ENCODE data around the gene RPS15A.

RPS15A gene

DNA sequence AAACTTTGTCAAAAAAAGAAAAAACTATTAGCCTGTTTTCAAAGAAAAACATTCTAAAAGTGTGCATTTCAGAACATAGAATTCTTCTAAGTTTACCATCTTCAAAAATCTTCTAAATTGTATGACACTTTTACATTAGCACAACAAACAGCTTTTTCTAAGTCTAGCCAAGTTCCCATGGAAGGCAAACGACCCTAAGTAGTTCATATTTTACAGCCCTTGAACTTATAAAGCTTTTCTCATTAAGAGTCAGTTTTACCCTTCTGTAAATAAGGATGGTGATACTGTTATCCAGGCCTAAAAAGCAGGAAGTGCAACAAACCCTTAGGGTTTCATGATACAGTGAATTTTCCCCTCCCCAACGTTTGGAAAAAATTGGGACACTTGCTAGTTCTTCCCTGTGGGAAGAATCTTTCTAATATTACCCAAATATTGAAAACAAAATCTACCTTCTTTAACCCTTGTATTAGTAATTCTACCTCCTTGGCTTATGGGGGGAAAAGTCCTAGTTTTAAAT, 15.2 kb upstream of the RPS15A start:
- H3K9me3 ChIP-seq (ENCODE audit: control insufficient read depth, low read length), result no peaks in the 10 kb centered on the region
- peaks cover 2% of the 10 kb centered on the region for H3K4me1 ChIP-seq (ENCODE audit: control insufficient read depth, insufficient read depth, low read length)
- no peak overlapping the region for H3K9ac ChIP-seq (ENCODE audit: low read length)
- H3K4me3 ChIP-seq (ENCODE audit: low read length), result no peak overlapping the region
- H3K36me3 ChIP-seq (ENCODE audit: control insufficient read depth, insufficient read depth, low read length), result no peaks in the 10 kb centered on the region
- H3K27me3 ChIP-seq (ENCODE audit: control insufficient read depth, insufficient read depth, low read length), result no peaks in the 10 kb centered on the region

DNA sequence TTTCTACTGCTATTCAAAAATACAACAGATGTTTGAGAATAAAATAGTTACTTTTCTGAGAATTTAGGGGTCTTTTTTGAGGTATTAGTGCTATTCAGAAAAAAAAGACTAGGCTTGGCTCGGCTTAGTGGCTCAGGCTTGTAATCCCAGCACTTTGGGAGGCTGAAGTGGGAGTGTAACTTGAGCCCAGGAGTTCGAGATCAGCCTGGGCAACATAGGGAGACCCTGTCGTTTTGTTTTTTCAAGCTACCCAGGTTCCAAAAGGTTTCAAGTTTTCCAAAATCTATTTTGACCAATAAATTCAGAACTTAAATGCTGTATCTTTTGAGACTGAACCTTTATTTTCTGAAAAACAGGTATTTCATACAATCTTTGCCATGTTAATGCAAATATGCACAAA, 14.4 kb upstream of the RPS15A start:
- no peak overlapping the region for H3K4me3 ChIP-seq (ENCODE audit: low read length)
- H3K9ac ChIP-seq (ENCODE audit: low read length), result no peak overlapping the region
- H3K9me3 ChIP-seq (ENCODE audit: control insufficient read depth, low read length), result no peaks in the 10 kb centered on the region
- H3K27me3 ChIP-seq (ENCODE audit: control insufficient read depth, insufficient read depth, low read length), result no peaks in the 10 kb centered on the region
- H3K4me1 ChIP-seq (ENCODE audit: control insufficient read depth, insufficient read depth, low read length), result peaks cover 10% of the 10 kb centered on the region
- no peaks in the 10 kb centered on the region for H3K36me3 ChIP-seq (ENCODE audit: control insufficient read depth, insufficient read depth, low read length)

DNA sequence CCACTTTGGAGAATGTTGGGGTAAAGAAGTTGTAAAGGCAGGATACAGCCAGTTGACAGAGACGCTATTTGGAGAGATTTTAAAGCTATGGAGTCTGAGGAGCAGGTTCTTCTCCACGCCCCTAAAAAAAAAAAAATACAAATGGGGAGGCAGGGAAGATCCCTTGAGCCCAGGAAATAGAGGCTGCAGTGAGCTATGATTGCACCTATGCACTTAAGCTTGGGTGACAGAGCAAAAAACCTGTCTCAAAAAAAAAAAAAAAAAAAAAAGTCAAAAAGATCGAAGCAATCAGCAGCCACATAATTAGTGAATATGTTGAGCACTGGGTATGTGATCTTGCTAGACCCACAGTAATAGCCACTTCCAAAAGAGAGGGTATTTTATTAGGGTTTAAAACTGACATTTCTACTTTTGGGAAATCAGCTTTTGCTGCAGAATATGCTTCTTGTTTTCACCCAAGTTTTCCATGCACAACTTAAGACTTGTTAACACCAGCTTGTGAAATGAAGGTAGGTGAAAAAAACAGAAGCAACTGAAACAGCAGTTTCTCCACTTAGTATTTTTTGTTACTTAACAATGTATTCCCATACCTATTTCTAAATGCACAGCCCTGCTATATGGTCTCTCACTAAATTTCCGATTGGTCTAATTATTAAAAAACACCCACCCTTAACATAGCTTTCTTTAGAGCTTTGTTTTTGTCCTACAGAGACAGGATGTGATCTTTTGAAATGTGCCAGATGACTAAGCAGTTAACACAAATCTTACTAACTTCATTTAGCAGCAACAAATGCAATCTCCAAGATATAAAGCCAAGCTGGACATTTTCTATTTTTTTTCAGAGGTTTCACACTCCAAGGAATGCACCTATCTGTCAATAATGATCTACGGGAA, 13.7 kb upstream of the RPS15A start:
- no peaks in the 10 kb centered on the region for H3K27me3 ChIP-seq (ENCODE audit: control insufficient read depth, insufficient read depth, low read length)
- H3K9ac ChIP-seq (ENCODE audit: low read length), result no peak overlapping the region
- H3K4me3 ChIP-seq (ENCODE audit: low read length), result no peak overlapping the region
- H3K36me3 ChIP-seq (ENCODE audit: control insufficient read depth, insufficient read depth, low read length), result no peaks in the 10 kb centered on the region
- peaks cover 16% of the 10 kb centered on the region for H3K4me1 ChIP-seq (ENCODE audit: control insufficient read depth, insufficient read depth, low read length)
- no peaks in the 10 kb centered on the region for H3K9me3 ChIP-seq (ENCODE audit: control insufficient read depth, low read length)

DNA sequence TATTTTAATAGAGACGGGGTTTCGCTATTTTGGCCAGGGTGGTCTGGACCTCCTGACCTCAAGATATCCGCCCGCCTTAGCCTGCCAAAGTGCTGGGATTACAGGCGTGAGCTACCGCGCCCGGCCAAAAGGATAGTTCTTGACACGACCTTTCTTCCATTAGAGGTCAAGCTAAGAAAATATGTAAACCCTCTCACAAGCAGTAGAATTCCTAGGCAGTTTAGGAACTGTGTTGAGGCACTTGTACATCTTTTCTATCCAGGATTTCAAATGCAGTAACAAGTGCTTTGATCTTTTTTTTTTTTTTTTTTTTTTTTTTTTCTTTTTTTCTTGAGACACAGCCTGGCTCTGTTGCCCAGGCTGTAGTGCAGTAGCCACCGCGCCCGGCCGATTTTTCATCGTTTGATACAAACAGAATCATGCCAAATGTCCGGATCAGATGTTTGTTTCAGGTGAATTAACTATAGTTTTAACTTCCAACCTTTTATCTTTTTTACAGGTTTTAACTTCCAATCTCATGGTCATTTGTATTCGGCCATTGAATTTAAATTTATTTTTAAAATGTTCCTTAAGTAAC, 12.7 kb upstream of the RPS15A start:
- Histone ChIP-seq H3K9me3 (ENCODE audit: control insufficient read depth, low read length) (no peaks in the 10 kb centered on the region), H3K36me3 (ENCODE audit: control insufficient read depth, insufficient read depth, low read length) (no peaks in the 10 kb centered on the region), H3K9ac (ENCODE audit: low read length) (no peak overlapping the region), H3K27me3 (ENCODE audit: control insufficient read depth, insufficient read depth, low read length) (no peaks in the 10 kb centered on the region), H3K4me1 (ENCODE audit: control insufficient read depth, insufficient read depth, low read length) (peaks cover 16% of the 10 kb centered on the region), H3K4me3 (ENCODE audit: low read length) (no peak overlapping the region)

- no peaks in the 10 kb centered on the region for H3K36me3 ChIP-seq (ENCODE audit: control insufficient read depth, insufficient read depth, low read length)
Measured at GRCh38 chr16:18801145-18801972, 11.2 kb upstream of the RPS15A start, which contains the start of gene ARL6IP1. Gene ARL6IP1, minus strand, starts transcription at chr16:18801549. Its CDS starts 83 bp downstream, at chr16:18801466.

DNA sequence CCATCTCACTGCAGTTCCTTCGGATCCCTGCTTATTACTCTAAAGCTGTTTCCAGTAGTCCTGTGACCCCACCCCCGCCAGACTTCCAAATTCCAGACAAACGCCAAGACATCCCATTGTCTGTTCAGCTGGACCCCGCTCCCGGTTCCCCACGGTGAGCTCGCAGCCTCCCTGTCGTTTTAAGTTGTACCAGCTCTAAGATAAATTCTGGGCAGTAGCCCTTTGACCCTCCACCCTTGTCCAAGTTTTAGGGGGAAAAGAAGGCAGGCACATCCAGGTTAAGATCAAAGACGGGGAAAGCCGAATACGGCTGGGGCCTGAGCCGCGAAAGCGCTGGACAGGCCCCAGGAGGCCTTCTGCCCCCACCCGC, 10.6 kb upstream of the RPS15A start:
- Histone ChIP-seq H3K9me3 (ENCODE audit: control insufficient read depth, low read length) (no peaks in the 10 kb centered on the region), H3K27me3 (ENCODE audit: control insufficient read depth, insufficient read depth, low read length) (no peaks in the 10 kb centered on the region), H3K9ac (ENCODE audit: low read length) (peak overlapping the region; percentile 96), H3K36me3 (ENCODE audit: control insufficient read depth, insufficient read depth, low read length) (no peaks in the 10 kb centered on the region), H3K4me1 (ENCODE audit: control insufficient read depth, insufficient read depth, low read length) (peaks cover 16% of the 10 kb centered on the region), H3K4me3 (ENCODE audit: low read length) (peak overlapping the region; percentile 83)

More at GRCh38 chr16:18801145-18801972, 11.2 kb upstream of the RPS15A start, which contains the start of gene ARL6IP1:
- Histone ChIP-seq H3K9me3 (ENCODE audit: control insufficient read depth, low read length) (no peaks in the 10 kb centered on the region), H3K4me3 (ENCODE audit: low read length) (peak within 1 kb of the TSS; percentile 83), H3K4me1 (ENCODE audit: control insufficient read depth, insufficient read depth, low read length) (peaks cover 16% of the 10 kb centered on the region), H3K27me3 (ENCODE audit: control insufficient read depth, insufficient read depth, low read length) (no peaks in the 10 kb centered on the region), H3K9ac (ENCODE audit: low read length) (peak within 1 kb of the TSS; percentile 96)

DNA sequence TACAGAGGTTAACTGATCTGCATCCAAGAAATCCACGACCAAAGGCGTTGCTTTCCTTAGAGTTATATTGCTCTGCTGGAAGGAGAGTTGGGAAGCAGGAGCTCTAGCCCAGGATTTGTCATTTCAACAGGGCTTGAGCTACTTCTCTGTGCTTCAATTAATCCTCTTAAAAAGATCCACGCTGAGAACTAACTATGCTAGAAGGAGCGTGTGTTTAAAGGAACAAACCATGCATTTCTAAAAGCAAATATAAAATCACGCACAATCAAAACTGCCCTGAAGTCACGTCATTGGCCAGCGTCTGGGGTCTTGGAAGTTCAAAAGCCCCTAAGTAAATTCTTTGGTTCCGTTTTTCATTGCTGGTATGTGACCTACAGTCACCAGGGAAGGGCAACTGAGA, 10.2 kb upstream of the RPS15A start:
- no peaks in the 10 kb centered on the region for H3K36me3 ChIP-seq (ENCODE audit: control insufficient read depth, insufficient read depth, low read length)
- H3K9me3 ChIP-seq (ENCODE audit: control insufficient read depth, low read length), result no peaks in the 10 kb centered on the region
- H3K4me1 ChIP-seq (ENCODE audit: control insufficient read depth, insufficient read depth, low read length), result peaks cover 16% of the 10 kb centered on the region
- H3K9ac ChIP-seq (ENCODE audit: low read length), result peak overlapping the region; percentile 96
- H3K27me3 ChIP-seq (ENCODE audit: control insufficient read depth, insufficient read depth, low read length), result no peaks in the 10 kb centered on the region
- peak overlapping the region; percentile 83 for H3K4me3 ChIP-seq (ENCODE audit: low read length)

DNA sequence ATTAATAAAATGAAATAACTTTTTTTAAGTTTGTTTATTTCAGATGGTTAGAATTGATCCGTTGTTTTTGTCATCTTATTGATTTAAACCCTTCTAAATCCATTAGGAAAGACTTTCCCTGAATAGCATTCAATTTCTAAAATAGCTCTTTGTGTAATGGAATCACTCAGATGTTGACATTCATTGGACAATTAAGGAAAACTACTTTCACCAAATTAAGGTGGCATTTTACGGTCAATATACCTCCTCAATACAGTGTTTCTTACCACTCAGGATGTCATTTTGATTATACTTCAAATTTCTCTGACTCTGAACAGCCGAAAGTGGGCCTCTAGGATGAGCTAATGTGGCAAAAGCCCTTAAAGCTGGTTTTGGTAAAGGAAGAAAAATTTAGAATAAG, 9.4 kb upstream of the RPS15A start:
- no peaks in the 10 kb centered on the region for H3K36me3 ChIP-seq (ENCODE audit: control insufficient read depth, insufficient read depth, low read length)
- no peaks in the 10 kb centered on the region for H3K9me3 ChIP-seq (ENCODE audit: control insufficient read depth, low read length)
- H3K4me3 ChIP-seq (ENCODE audit: low read length), result no peak overlapping the region
- H3K27me3 ChIP-seq (ENCODE audit: control insufficient read depth, insufficient read depth, low read length), result no peaks in the 10 kb centered on the region
- peaks cover 16% of the 10 kb centered on the region for H3K4me1 ChIP-seq (ENCODE audit: control insufficient read depth, insufficient read depth, low read length)
- H3K9ac ChIP-seq (ENCODE audit: low read length), result peak overlapping the region; percentile 96

DNA sequence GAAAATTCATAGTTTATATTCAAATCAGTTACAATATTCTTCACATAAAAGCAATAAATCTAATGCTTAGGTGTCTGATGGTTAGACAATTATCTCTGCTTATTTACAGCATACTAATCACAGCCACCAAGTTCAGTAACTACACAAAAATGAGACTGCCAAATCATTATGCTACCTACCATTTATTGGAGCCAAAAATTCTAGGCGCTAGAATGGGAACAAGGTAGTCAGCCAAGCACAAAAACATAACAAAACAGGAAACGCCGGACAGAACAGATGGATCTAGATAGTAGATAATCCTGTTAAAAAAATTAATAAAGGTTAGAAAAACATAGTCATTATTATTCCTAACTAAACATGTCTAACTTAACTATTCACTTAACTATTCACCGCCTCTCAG, 7.6 kb upstream of the RPS15A start:
- no peak overlapping the region for H3K4me3 ChIP-seq (ENCODE audit: low read length)
- no peaks in the 10 kb centered on the region for H3K36me3 ChIP-seq (ENCODE audit: control insufficient read depth, insufficient read depth, low read length)
- no peak overlapping the region for H3K9ac ChIP-seq (ENCODE audit: low read length)
- no peaks in the 10 kb centered on the region for H3K27me3 ChIP-seq (ENCODE audit: control insufficient read depth, insufficient read depth, low read length)
- peaks cover 17% of the 10 kb centered on the region for H3K4me1 ChIP-seq (ENCODE audit: control insufficient read depth, insufficient read depth, low read length)
- no peaks in the 10 kb centered on the region for H3K9me3 ChIP-seq (ENCODE audit: control insufficient read depth, low read length)

DNA sequence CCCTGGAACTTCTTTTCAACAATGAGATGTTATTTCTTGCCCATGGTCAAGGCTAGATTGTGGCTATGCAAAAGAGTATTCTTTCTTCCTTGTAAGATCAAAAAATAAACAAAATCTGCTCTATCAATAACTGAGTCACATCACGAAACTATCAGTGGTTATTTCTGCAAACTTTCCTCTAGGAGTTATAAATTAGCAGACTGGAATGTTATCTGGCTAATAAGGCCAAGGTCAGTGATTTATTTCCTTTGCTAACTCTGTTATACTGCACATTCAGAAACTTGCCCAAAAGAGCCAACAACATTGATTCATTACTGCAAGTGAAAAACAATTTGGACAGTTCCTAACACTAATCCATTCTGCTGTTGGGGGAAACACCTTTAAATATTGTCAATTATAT, 6.2 kb upstream of the RPS15A start:
- Histone ChIP-seq H3K4me3 (ENCODE audit: low read length) (no peak overlapping the region), H3K36me3 (ENCODE audit: control insufficient read depth, insufficient read depth, low read length) (no peaks in the 10 kb centered on the region), H3K27me3 (ENCODE audit: control insufficient read depth, insufficient read depth, low read length) (no peaks in the 10 kb centered on the region), H3K9ac (ENCODE audit: low read length) (no peak overlapping the region), H3K9me3 (ENCODE audit: control insufficient read depth, low read length) (no peaks in the 10 kb centered on the region), H3K4me1 (ENCODE audit: control insufficient read depth, insufficient read depth, low read length) (peaks cover 26% of the 10 kb centered on the region)

- no peaks in the 10 kb centered on the region for H3K27me3 ChIP-seq (ENCODE audit: control insufficient read depth, insufficient read depth, low read length)
- peaks cover 22% of the 10 kb centered on the region for H3K4me1 ChIP-seq (ENCODE audit: control insufficient read depth, insufficient read depth, low read length)
- H3K9ac ChIP-seq (ENCODE audit: low read length), result no peak overlapping the region
- no peaks in the 10 kb centered on the region for H3K36me3 ChIP-seq (ENCODE audit: control insufficient read depth, insufficient read depth, low read length)
- H3K4me3 ChIP-seq (ENCODE audit: low read length), result no peak overlapping the region
- H3K9me3 ChIP-seq (ENCODE audit: control insufficient read depth, low read length), result no peaks in the 10 kb centered on the region
Measured at GRCh38 chr16:18792836-18793433, 2.8 kb upstream of the RPS15A start.
